Mesodermal cell (in vitro differentiated cells): Measurements from ENCODE around the gene FHL5. TPM values are rescaled to one million over a fixed set of nuclear protein-coding genes. Genes with fewer than 3 reads are reported as not detected.

ENCODE experiments used
- H3K27ac ChIP-seq: 2 replicates; pipeline ENCODE4 v1.7.0; 2013; ENCODE audit warnings: mild to moderate bottlenecking, low read depth, low read length, moderate library complexity; ENCODE audit not compliant: severe bottlenecking
- H3K36me3 ChIP-seq: 2 replicates; pipeline ENCODE4 v1.7.1; 2013; ENCODE audit warnings: mild to moderate bottlenecking, low read length, moderate library complexity; ENCODE audit not compliant: control insufficient read depth, insufficient read depth
- H3K4me1 ChIP-seq: one replicate; pipeline ENCODE4 v1.7.1; 2013; ENCODE audit warnings: mild to moderate bottlenecking, low read length; ENCODE audit not compliant: insufficient read depth, control insufficient read depth, poor library complexity, severe bottlenecking
- H3K4me3 ChIP-seq: 2 replicates; pipeline ENCODE4 v1.7.0; 2013; ENCODE audit warnings: low read length, control low read depth, mild to moderate bottlenecking; ENCODE audit not compliant: insufficient read depth, poor library complexity, severe bottlenecking; ENCODE audit errors: extremely low read depth
- H3K9me3 ChIP-seq: 2 replicates; pipeline ENCODE4 v1.7.1; 2013; ENCODE audit warnings: mild to moderate bottlenecking, low read length, moderate library complexity; ENCODE audit not compliant: control insufficient read depth
- WGBS, 2 experiments: methylation state at CpG; one replicate each; pipeline ENCODE4 v1.1.5; 2013; ENCODE audit warnings: missing lambda C conversion rate in 2 of 2; ENCODE audit not compliant: insufficient coverage in 2 of 2; 5-methylcytosine and 5-hydroxymethylcytosine counted together
- polyA plus RNA-seq, 2 experiments: library from polyadenylated mRNA; stranded (reverse); fragments of 50-300 nt; gene quantifications; one replicate each; pipeline ENCODE4 v1.2.3, GENCODE V29; 2013

FHL5 gene, protein sequence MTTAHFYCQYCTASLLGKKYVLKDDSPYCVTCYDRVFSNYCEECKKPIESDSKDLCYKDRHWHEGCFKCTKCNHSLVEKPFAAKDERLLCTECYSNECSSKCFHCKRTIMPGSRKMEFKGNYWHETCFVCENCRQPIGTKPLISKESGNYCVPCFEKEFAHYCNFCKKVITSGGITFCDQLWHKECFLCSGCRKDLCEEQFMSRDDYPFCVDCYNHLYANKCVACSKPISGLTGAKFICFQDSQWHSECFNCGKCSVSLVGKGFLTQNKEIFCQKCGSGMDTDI
- not detected for polyA plus RNA-seq (2013, experiment 1 of 2)
- polyA plus RNA-seq (2013, experiment 2 of 2), result not detected

GRCh38 chr6:96562886-96563285 is at the start of gene FHL5:
Gene FHL5, plus strand, starts transcription at chr6:96563128. Its CDS starts 40,486 bp downstream, at chr6:96603614.
- 85 to 88% methylated on average over 2 to 3 of the region's 3 CpGs for WGBS, 2 experiments
- H3K4me3 ChIP-seq, result no peak within 1 kb of the TSS
- H3K36me3 ChIP-seq, result no peaks in the 10 kb centered on the region
- H3K27ac ChIP-seq, result no peak within 1 kb of the TSS
- H3K9me3 ChIP-seq, result no peaks in the 10 kb centered on the region
- H3K4me1 ChIP-seq, result no peaks in the 10 kb centered on the region

- Histone ChIP-seq H3K27ac (peak overlapping the region; percentile 39), H3K4me1 (no peaks in the 10 kb centered on the region), H3K4me3 (peak overlapping the region; percentile 72), H3K9me3 (no peaks in the 10 kb centered on the region), H3K36me3 (peaks cover 6% of the 10 kb centered on the region)
- 61 to 75% methylated on average over 2 to 4 of the region's 6 CpGs for WGBS, 2 experiments
These were observed 42.5 kb upstream of the FHL5 start for GRCh38 chr6:96520171-96521115.

- Histone ChIP-seq H3K27ac (peak overlapping the region; percentile 98), H3K4me3 (peak overlapping the region; percentile 72)
- 0% methylated on average over 2 to 3 of the region's 8 CpGs for WGBS, 2 experiments
These were observed 41.7 kb upstream of the FHL5 start for GRCh38 chr6:96521306-96521643.

DNA sequence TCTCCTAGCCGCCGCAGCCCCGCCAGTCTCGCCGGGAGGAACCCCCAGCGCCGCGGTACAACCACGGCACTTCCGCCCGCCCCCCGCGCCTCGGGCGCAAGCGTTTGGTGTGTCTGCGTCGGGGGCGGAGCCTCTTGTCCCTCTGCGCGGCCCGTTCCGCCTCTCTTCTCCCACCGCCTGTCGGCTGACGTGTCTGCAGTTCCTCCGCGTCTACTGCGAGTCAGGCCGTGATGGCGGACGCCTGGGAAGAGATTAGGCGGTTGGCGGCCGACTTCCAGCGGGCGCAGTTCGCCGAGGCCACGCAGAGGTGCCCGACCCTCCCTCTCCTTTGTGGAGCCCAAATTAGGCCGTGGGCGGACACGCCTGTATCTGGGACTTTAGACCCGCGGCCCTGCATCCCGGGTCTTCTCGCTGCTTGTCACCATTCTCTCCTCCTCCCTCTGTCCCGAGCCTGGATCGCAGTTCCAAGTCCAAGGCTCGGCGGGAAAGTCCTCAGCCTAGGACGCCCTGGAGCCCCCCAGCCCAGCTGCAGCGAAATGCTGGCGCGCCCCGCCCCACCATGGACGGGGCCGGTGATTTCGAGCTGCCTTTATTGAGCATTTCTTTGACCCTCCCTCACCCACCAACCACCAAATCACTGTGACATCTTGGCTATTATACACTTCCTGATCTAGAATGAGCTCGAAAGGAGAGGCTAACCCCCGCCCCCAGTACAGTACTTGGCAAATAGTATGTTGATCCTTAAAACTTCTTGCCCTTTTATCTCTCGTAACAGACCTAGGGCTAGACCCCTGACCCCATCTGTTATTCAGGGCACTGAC is 41.1 kb upstream of the FHL5 start, which contains the start of gene UFL1:
Gene UFL1 (plus strand): TSS at position 163 of the 821 bp plus-strand sequence. CDS start 68 bp downstream, at position 231.
- Histone ChIP-seq H3K36me3 (peaks cover 18% of the 10 kb centered on the region), H3K4me3 (peak within 1 kb of the TSS; percentile 72), H3K9me3 (no peaks in the 10 kb centered on the region), H3K27ac (peak within 1 kb of the TSS; percentile 98), H3K4me1 (no peaks in the 10 kb centered on the region)
- 0% methylated on average over 52 to 55 of the region's 63 CpGs for WGBS, 2 experiments

More at GRCh38 chr6:96521306-96521643, 41.7 kb upstream of the FHL5 start:
- Histone ChIP-seq H3K9me3 (no peaks in the 10 kb centered on the region), H3K36me3 (peaks cover 13% of the 10 kb centered on the region), H3K4me1 (no peaks in the 10 kb centered on the region)

- H3K36me3 ChIP-seq, result peaks cover 18% of the 10 kb centered on the region
- H3K27ac ChIP-seq, result peak overlapping the region; percentile 98
- WGBS, 2 experiments, result 47% methylated on average over 3 of the region's 5 CpGs; no CpG with 5 or more reads in 1 of the 2 experiments
- H3K4me1 ChIP-seq, result no peaks in the 10 kb centered on the region
- H3K9me3 ChIP-seq, result no peaks in the 10 kb centered on the region
- peak overlapping the region; percentile 72 for H3K4me3 ChIP-seq
These were observed 40.4 kb upstream of the FHL5 start for GRCh38 chr6:96522465-96523009.

DNA sequence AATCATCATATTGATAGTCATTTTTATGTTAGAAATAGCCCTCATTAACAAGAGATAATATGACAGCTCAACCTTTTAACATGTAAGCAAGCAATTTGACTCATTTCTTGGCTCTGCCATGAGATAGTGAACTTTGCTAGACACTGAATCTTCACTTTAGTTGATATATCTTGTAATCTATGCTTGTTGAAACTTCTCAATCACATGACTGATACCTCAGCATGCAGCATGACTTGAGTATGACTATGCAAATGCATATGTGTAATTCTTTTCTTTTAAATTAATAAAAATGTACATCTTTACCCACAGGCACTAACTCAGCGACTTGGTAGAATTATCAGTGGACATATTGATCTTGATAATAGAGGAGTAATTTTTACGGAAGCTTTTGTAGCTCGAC is 34.7 kb upstream of the FHL5 start:
- WGBS, 2 experiments, result no CpG with 5 or more reads among the region's 3 CpGs
- Histone ChIP-seq H3K4me3 (no peak overlapping the region), H3K27ac (no peak overlapping the region), H3K36me3 (peaks cover 60% of the 10 kb centered on the region), H3K9me3 (no peaks in the 10 kb centered on the region), H3K4me1 (no peaks in the 10 kb centered on the region)

GRCh38 chr6:96532399-96532798 is 30.5 kb upstream of the FHL5 start:
- no peak overlapping the region for H3K27ac ChIP-seq
- WGBS, 2 experiments, result 100% methylated on average over 1 of the region's 1 CpG
- no peaks in the 10 kb centered on the region for H3K9me3 ChIP-seq
- no peak overlapping the region for H3K4me3 ChIP-seq
- no peaks in the 10 kb centered on the region for H3K4me1 ChIP-seq
- H3K36me3 ChIP-seq, result peaks cover 48% of the 10 kb centered on the region

DNA sequence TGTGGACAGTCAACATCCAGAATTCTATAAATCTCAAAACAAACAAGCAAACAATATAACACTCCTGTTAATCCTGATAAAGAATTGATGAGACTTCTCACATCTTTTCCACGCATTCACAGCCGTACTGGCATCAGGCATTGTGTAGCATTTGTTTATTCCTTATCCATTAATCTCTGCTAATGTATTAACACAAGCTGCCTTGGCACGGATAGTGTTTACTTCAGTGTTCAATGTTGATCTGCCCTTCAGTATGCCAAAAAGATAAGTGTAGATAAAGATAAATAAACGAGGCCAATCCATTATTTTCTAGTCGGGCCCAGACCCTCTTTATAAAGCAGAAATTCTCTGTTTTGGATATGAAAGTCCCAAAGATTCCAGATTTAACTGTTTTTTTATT is 25.2 kb upstream of the FHL5 start:
- Histone ChIP-seq H3K27ac (no peak overlapping the region), H3K4me1 (no peaks in the 10 kb centered on the region), H3K9me3 (no peaks in the 10 kb centered on the region), H3K36me3 (peaks cover 23% of the 10 kb centered on the region), H3K4me3 (no peak overlapping the region)
- 100% methylated on average over 2 of the region's 5 CpGs; no CpG with 5 or more reads in 1 of the 2 experiments for WGBS, 2 experiments

DNA sequence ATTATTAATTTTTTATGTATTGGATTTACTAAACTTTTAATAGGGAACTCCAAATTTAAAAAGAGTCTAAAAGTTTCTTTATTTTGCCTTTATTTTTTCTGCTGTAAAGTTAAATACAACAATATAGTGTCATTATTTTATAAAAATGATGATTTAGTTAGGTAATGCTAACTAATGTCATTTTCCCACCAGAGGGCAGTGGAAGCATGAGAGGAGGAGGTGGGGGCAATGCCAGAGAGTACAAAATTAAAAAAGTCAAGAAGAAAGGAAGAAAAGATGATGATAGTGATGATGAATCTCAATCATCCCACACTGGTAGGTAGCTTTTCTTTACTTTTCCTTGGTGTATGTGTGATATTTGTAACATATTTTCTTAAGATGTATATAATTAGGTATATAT is 20.2 kb upstream of the FHL5 start:
- no peaks in the 10 kb centered on the region for H3K4me1 ChIP-seq
- H3K27ac ChIP-seq, result no peak overlapping the region
- H3K4me3 ChIP-seq, result no peak overlapping the region
- peaks cover 34% of the 10 kb centered on the region for H3K36me3 ChIP-seq
- no peaks in the 10 kb centered on the region for H3K9me3 ChIP-seq

- Histone ChIP-seq H3K9me3 (no peaks in the 10 kb centered on the region), H3K4me1 (no peaks in the 10 kb centered on the region), H3K36me3 (peaks cover 29% of the 10 kb centered on the region), H3K27ac (no peak overlapping the region), H3K4me3 (no peak overlapping the region)
- WGBS, 2 experiments, result no CpG with 5 or more reads among the region's 3 CpGs
These were observed 17.0 kb upstream of the FHL5 start for GRCh38 chr6:96545882-96546281.
